Umbilical cord (tissue), 2 donors: Measurements from ENCODE around the gene HOMER1. TPM values are rescaled to one million over a fixed set of nuclear protein-coding genes. Genes with fewer than 3 reads are reported as not detected.
"Not testable (repeated sequence)": the region's sequence is repeated elsewhere in the genome, so short reads cannot be mapped to it uniquely, and the experiment has no call there.

Source experiments
- DNase-seq: peaks from one replicate; pipeline ENCODE4 v3.0.0-alpha.2; 2015; ENCODE audit warnings: low spot score
- total RNA-seq: library from RNA; depleted of rRNA; stranded (reverse); fragments of >200 nt; gene quantifications from one replicate; pipeline ENCODE4 v1.2.3, GENCODE V29; 2014; ENCODE audit warnings: low replicate concordance; ENCODE audit not compliant: insufficient read depth

The HOMER1 gene
- total RNA-seq, 1 donor from 2014 or later: 13.2 TPM

DNA sequence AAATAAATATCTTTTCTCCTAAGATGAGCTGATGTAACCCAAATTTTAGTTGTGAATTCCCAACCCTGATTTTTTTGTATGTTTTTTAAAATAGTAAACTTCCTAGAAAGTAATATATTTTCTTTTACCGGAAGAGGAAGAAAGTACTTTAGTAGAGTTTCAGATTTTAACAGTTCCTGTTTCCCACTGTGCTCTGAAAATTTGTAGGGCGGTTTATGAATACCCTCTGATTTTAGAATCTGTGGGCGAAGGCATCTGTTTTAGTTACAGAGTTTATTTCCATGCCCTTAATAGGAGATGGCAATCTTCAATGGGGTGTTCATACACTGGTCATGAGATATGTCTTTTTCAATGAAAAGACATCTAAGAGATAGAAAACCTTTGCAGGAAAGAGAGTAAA lies 3.7 kb upstream of the HOMER1 start:
- no peak for DNase-seq

DNA sequence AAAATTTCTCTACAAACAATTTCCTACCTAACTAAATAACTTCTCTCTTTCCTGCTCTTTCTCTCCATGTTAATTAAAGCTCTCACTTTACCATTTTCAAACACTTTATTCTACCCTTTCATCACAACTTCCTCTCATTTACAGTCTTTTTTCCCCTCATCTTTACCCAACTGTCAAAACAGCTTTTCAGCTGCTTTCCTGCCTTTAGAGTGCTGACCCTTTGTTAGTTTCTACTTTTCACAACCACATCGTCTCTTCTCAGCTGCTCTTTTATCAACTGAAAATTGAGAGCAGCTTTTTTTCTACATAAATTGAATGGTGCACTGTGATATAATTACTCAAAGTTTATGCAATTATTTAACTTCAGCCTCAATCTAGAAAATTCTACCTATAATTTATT lies 3.1 kb upstream of the HOMER1 start:
- no peak for DNase-seq

DNA sequence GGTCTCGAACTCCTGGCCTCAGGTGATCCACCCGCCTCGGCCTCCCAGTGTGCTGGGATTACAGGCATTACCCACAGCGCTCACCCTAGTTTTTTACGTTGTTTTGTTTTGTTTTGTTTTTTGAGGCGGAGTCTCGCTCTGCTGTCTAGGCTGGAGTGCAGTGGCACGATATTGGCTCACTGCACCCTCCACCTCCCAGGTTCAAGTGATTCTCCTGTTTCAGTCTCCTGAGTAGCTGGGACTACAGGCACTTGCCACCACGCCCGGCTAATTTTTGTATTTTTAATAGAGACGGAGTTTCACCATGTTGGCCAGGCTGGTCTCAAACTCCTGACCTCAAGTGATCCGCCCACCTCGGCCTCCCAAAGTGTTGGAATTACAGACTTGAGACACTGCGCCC lies 2.4 kb upstream of the HOMER1 start:
- DNase-seq: not testable (repeated sequence)

DNA sequence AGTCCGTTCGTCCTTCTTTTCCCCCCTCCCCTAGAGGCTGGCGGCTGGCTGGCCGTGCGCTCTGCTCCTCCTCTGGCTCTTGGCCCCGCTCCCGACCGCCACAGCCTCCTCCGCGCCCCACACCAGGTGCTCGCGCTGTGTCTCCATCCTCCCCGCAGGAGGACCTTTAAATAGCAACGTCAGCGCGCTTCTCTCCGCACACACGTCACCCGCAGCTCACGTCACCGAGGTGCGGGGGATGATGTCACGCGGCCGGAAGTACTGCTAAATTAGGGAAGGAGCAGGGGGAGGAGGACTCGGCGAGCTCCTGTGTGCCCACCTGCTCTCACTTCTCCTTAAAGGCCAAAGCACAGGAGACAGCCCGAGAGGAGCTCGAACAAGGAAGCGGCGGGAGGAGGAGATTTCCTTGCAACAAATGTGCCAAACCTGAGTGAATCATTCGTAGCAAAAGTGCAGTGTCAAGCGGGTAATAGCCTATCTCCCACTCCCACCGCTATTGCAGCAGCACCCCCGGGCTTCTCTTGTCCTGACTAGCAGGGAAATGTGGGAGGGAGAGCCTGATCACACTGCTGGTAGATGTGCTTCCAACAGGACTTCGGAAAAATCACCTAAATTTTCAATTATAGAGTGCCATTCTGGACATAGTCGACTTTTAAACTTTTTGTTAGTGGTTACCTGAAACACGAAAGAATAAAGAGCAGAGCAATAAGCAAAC lies 614 bp upstream of the HOMER1 start:
- DNase-seq: peak; percentile 93

DNA sequence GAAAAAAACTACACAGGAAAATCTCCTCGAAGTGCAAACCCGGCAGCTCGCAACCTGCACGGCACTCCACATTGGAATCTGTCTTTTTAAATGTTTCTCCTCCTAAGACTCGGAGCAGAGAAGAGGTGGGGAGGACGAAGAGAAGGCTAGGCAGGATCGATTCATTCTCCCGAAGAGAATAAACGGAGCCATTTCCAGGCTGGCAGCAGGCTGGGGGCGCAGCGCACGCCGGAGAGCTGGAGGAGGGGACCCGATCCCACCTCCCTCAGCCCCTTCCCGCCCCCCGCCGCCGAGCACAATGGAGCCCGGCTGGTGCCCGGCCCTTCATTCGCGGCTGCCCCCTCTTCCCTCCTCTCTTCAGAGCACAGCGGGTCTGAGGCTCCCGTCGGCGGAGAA lies 628 bp downstream of the HOMER1 start:
- peak; percentile 34 for DNase-seq

DNA sequence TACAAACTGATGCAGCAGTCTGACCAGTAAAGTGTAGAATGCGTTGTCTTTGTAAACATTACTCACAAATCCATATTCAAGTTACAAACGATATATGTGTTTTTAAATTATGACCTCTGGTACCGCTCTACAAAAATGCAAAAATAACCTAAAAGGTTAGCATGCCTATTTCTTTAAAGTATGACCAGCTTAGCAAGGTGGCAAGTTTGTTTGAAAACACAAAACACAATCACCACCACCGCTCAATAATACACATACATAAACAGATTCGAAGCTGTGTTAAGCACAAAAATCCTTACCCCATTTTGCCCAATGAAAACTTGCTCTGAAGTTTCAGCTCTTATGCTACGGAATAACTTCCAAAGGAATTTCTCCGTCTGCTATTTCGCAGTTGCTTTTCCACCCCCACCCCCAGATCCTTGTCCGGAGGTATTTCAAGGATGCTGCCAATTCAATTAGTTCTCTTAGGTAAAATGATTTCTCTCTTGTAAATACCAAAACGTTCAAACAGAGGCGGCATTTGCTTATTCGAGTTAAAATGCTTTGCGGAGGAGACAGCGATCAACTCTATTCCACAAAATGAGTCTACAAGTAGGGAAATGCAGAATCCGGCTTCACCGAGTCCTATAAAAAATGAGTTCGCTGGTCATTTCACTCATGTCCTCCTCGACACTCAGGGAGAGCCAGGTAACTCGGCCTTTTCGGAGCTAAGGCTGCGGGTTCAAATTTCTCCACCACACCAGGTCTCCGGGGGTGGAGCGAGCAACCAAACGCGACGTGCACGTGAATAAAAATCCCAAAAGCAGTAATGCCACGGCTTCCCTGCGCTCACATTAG lies 1.2 kb downstream of the HOMER1 start:
- DNase-seq: peak; percentile 38

DNA sequence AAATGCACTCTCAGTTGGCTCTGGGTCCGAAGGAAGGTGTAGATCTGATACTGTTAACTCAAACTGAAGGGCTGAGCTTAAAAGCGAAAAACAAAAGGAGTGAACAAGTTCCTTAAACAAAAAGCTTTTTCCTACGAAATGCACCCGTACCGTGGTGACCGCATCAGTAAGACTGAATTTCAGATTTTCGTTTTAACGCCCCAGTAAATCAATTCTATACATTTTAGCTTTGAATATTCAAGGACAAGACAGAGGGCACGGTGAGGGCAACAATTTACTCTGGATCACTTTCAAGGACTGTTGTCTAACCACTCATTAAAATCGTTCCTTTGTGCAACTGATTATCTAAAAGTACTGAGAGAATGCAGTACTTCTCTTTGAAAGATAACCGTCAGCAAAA lies 1.9 kb downstream of the HOMER1 start:
- no peak for DNase-seq

DNA sequence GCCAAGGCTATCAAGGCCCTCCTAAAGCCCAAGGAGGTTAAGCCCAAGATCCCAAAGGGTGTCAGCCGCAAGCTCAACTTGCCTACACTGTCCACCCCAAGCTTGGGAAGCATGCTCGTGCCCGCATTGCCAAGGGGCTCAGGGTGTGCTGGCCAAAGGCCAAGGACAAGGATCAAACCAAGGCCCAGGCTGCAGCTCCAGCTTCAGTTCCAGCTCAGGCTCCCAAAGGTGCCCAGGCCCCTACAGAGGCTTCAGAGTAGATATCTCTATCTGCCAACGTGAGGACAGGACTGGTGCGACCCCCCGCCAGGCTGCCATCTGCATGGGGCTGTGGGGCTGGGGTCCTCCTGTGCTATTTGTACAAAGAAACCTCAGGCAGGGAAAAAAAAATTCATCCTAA lies 3.3 kb downstream of the HOMER1 start:
- DNase-seq: no peak

DNA sequence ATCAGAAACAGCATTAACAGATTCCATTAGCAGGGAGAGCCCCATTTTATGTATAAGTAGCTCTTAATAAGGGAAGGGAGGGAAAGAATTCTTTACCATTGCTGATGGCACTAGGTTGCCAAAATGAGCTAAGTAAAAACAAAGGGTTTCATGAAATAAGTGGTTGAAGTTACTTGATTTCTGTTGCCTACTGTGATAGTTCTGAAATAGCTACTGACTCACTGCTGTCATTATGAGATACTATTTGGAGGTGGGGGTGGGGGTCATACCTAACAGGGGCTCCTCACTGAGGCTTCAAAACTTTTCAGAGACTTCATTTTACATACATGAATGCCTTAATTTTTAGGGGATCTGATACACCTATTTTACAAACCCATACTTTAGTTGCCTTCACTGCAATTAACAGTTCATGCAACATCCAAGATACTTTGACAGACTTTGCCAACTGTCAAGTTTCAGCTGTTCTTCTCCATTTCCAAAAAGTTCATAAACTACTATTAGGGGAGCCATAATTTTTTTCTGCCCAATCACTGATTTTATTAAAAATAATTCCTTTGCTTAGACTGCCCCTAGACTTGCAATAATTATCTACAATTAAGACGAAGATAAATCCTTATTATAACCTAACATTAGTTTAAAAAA lies 4.6 kb downstream of the HOMER1 start:
- no peak for DNase-seq

DNA sequence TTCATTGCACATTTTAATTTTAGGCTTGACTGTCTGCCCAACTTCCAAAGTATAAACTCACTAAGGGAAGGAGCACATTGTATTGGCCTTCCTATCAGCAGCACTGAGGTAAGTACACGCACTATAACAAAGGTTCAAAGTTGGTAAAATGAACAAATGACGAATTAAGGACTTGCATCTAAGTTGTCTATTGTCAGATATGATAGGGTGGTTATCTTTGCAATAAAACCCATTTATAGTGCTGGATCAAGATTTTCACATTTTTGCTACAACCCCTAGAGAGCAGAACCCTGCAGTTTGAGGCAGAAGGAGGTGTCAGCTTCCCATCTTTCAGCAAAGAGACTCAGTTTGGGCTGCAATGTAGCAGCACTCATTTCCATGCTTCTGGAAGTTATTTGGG lies 5.1 kb downstream of the HOMER1 start:
- no peak for DNase-seq

DNA sequence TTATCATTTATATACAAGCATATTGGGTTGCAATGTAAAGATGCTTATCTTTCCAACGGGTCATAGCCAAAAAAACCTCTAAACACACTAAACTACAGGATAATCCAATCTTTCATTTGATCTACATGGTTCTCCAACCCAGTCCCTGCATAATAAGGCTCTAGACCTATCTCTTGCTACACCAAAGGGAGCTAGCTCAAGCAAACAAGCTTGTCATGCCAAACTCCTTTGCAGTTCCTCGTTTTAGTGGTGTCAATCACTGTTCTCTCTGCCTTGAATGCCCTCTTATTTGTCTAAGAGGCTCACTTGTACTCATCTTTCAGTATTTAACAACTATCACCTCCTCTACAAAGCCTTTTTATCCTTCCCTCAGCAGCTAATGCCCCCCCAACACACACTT lies 5.6 kb downstream of the HOMER1 start:
- DNase-seq: no peak

DNA sequence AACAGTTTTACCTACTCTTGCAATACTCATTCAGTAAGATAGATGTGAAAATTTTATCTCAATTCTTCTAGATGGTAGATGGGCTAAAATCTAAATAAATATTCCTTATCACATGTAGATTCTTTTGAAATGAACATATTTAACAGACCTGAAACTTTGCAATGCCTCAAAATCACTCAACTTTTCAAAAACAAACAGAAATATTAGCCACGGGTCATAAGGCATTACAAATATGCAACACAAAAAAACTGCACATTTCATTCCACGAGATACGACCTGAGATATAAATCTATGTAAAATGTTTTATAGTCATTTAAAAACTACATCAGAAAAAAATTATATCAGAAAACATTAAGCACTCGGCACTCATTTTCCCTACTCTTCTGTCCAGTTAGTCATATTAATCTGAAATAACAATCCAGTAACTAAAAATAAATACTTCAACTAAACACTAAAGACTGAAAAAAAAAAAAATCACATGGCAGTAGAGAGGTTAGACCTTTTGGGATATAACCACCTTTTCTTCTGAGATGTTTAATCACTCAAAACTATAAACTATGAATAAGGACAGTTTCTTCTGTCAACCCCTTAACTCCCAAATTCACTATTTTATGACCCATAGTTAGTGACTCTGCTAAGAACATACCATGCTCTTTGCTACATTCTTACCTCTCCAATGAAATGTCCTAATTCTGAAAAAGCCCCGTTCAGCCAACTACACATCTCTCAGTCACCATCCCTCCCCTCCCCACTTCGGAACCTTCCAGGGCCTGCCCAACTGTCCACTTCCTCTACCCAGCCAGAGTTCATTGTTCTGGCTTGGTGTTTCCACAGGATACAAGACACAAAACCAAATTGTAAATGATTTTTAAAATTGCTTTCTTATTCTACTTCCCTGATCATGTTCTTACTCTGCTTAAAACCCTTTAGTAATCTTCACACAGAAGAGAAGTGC lies 6.4 kb downstream of the HOMER1 start:
- DNase-seq: no peak

DNA sequence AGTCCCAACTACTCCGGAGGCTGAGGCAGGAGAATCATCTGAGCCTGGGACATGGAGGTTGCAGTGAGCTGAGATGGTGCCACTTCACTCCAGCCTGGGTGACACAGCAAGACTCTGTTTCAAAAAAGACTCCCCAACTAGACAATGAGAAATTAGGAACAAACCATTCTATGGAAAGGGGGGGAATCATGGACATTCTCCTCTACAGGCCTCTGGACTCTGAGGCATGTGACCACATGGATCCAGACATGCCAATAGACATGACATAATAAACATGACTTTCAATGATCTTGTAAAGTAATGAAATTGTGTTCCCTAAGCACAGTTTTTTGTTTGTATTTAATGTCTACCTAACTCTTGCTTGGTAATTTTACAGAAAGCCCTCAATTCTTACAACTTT lies 8.8 kb downstream of the HOMER1 start:
- no peak for DNase-seq

DNA sequence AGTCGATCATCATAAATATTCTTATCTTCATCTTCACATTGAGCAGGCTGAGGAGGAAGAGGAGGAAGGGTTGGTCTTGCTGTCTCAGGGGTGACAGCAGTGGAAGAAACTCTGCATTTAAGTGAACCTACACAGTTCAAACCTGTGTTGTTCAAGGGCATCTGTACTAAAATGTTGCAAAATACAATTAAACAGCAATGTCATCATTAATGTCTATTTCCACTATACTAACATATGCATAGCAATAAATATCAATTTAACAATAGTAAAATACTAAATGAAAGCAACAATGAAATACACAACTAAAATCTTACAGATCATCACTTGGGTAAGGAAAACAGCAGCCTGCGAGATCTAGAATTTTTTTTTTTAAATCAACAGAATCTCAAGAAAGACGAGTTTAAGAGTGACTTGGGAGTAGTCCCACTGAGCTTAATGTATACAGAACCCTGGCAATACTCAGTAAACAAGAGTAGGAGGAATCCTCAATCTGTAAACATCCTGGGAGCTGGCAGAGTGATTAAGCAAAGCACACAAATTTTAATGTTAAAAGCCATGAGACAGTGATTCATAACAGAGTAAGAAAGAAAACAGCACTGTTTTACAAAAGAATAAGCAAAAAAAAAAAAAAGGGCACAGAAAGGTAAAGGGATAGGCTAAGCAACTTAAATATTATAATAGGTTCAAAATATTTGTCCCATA lies 10.0 kb downstream of the HOMER1 start:
- DNase-seq: no peak

DNA sequence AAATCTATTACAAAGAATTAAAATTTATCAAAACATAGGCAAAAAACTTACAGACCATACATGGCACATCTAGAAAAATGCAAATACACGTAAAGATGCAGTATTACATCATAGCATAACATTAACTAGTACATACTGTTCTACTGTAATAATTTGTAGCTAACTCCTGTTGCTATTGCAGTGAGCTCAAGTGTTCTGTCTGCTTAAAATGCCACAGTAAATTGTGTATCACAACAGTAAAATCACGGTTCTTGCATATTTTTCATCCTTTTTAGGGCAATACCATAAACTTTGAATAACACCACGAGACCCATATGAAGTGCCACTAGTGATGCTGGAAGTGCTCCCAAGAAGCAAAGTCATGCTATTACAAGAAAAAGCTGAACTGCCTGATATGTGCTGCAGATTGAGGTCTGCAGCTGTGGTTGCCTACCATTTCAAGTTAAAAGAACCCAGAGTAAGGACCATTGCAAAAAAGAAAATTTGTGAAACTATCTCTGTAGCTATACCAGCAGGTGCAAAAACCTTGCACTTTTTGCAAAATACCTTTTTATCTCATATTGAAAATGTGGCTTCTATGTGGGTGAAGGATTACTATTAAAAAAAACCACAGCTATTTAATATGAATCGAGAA lies 14.2 kb downstream of the HOMER1 start:
- no peak for DNase-seq

DNA sequence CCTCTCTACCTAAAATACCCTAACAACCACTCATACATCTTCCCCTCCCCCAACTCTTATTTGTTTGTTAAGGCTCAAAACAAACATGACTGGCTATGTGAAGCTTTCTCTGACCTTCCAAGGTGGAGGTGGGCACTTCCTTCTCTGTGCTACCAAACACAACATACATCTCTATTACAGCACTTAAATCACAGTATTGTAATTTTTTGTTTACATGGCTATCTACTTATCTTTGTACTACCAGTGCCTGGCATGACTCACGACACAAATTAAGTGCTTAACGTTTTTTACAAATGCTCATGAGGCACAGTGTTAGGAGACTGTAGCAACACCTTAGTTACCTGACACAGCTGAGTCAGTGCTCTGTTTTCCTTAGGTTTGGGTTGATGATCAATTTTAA lies 18.6 kb downstream of the HOMER1 start:
- DNase-seq: no peak

DNA sequence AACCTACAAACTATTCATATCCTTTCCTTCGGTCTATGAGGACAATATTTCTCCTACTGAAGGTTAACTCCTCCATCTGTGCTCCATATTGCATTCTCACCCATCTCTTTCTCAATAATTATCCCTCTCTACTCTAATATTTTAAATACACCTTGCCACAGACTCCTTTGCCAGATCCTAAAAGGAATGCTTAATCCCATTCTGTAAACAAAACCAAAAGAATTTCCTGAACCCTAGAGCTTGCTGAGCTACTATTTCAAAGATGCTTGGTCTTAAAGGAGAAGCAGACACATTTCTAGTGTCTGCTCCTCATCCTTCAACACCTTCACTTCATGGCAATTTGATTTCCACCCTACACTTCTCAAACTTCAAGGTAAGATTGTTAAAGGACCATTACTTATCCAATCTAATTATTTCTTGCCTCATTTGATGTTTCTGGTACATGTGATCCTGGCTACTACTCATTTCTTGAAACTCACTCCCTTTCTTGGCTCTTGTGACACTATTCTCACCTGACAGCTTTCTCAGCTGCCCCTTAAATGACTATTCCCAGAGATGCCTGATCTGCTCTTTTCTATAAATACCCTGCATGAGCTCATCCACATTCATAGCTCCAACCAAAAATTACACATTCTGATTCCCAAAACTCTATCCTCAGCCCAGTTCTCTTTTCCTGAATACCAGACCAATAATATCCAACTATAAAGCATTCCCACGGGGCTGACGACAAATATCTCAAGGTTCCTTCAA lies 20.2 kb downstream of the HOMER1 start:
- no peak for DNase-seq

DNA sequence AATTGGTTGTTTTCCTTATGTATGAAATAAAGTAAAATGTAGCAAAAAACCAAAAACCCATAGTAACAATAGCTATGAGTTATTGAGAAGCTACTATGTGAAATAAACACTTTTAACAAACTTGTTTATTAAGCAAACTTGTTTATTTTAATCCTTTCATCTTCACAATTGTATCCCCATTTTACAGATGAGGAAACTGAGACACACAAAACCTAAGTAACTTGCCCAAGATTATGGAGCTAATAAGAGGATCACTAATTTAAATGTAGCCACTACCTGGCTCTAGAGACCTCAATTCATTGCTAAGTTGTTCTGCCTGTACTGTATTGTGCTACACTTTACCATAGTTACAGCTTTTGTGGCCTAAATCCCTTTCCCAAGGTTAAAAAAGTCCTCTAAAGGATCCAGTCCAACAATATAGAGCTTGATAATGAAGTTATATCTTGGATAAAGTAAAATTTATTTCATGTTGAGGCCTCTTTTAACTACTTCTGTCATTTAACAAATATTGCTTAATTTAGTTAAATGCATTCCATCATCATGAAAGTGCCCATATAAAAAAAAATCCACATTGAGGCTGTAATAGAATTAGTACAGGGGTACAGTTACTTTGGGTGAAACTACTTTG lies 22.1 kb downstream of the HOMER1 start:
- no peak for DNase-seq

DNA sequence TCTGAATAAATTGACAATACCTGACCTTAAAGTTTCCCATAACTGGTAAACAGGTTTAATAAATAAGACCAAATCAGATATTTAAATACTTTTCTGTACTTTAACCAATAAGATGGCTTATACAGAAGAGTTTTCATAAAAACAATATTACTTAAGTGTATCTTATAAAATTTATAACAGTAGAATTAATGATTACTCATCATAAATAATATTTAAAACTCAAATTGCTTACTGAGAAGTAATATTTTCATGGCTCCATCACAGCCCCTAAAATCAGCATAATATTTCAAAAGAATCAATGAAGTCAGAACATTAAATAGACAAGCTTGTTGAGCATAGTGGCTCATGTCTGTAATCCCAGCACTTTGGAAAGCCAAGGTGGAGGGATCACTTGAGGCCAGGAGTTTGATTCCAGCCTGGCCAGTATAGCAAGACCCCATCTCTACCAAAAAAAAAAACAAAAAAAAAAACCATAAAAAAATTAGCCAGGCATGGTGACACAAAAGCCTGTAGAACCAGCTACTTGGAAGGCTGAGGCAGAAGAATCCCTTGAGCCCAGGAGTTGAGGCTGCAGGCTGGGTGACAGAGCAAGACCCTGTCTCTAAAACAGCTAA lies 23.5 kb downstream of the HOMER1 start:
- DNase-seq: no peak
